ENCODE results near the gene KIF21B.

GRCh38 chr1:200970771-200971427, 52.6 kb downstream of the KIF21B start:
- TF ChIP-seq CTCF (IDR thresholded peaks at IDR 0.05; ENCODE audit: insufficient read depth, low read length) = no peak
- TF ChIP-seq GABPA (IDR thresholded peaks at IDR 0.05; ENCODE audit: low read depth) = no peak
- TF ChIP-seq SPI1 (IDR thresholded peaks at IDR 0.05; ENCODE audit: borderline replicate concordance, low read depth) = no peak

Measured in HL-60 (cell line).